Measurements from ENCODE around the gene SEC14L1. TPM values are rescaled to one million over a fixed set of nuclear protein-coding genes. Genes with fewer than 3 reads are reported as not detected.
A peak's percentile ranks its signal among the peaks of the same experiment; 100 is the strongest.
"Not testable (repeated sequence)": the region's sequence is repeated elsewhere in the genome, so short reads cannot be mapped to it uniquely, and the experiment has no call there.

The SEC14L1 gene
- total and polyA plus RNA-seq, 2 experiments from 2014 or later, result 52.9 to 71.4 TPM

DNA sequence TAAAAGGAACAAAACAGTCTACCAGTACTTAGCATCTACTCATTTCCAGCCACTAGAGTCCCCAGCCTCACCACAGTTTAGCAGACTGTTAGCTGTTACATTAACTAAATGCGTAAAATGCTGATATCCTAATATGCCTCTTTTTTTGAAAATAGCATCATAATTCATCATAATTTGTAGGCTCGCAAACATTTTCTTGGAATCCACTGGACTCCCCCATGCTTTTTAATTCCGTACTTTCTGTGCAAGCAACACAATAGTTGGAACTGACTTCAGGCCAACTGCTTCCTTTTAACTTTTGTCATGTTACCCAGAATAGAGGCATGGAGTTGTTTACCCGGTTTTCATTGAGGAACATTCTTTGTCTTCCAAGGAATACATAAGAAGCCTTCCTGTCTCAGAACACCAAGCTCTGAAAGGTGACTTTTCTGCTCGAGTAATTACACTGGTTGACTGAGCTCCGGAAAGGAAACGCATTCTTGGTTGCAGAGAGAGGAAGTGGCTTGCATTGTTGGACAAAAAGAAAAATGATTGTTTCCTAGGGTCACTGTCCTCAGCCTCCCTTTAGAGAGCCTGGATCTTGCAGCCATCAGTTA is 30.9 kb upstream of the SEC14L1 start:
- no peak for TF ChIP-seq EZH2 (IDR thresholded peaks at IDR 0.05; ENCODE audit: borderline replicate concordance)
- TF ChIP-seq EZH2phosphoT487 (IDR thresholded peaks at IDR 0.05; ENCODE audit: low read depth, severe bottlenecking, unreplicated experiment), result no peak
- TF ChIP-seq, protein P1, sequence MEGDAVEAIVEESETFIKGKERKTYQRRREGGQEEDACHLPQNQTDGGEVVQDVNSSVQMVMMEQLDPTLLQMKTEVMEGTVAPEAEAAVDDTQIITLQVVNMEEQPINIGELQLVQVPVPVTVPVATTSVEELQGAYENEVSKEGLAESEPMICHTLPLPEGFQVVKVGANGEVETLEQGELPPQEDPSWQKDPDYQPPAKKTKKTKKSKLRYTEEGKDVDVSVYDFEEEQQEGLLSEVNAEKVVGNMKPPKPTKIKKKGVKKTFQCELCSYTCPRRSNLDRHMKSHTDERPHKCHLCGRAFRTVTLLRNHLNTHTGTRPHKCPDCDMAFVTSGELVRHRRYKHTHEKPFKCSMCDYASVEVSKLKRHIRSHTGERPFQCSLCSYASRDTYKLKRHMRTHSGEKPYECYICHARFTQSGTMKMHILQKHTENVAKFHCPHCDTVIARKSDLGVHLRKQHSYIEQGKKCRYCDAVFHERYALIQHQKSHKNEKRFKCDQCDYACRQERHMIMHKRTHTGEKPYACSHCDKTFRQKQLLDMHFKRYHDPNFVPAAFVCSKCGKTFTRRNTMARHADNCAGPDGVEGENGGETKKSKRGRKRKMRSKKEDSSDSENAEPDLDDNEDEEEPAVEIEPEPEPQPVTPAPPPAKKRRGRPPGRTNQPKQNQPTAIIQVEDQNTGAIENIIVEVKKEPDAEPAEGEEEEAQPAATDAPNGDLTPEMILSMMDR (IDR thresholded peaks at IDR 0.05; ENCODE audit: poor library complexity), result no peak
- H3K9me2 ChIP-seq (replicated peaks; ENCODE audit: insufficient read depth), result no peaks in the 10 kb centered on the region
- H3K27me3 ChIP-seq, result no peaks in the 10 kb centered on the region
- DNase-seq (ENCODE audit: low spot score), result no peak
- peak overlapping the region; percentile 10 for H3K27ac ChIP-seq
- H4K20me1 ChIP-seq (ENCODE audit: insufficient read depth, poor library complexity, severe bottlenecking), result no peaks in the 10 kb centered on the region
- 60% methylated on average over 7 of the region's 7 CpGs for WGBS (ENCODE audit: low lambda C conversion rate, missing lambda C conversion rate)
- H2AFZ ChIP-seq, result no peak overlapping the region
- H3K79me2 ChIP-seq, result no peaks in the 10 kb centered on the region
- H3K36me3 ChIP-seq (replicated peaks; ENCODE audit: insufficient read depth, low read depth), result no peaks in the 10 kb centered on the region
- no peak overlapping the region for H3K4me3 ChIP-seq
- no peaks in the 10 kb centered on the region for H3K9me3 ChIP-seq (ENCODE audit: low read depth)
- peaks cover 10% of the 10 kb centered on the region for H3K4me1 ChIP-seq (ENCODE audit: insufficient read depth)
- H3K4me2 ChIP-seq, result no peak overlapping the region

DNA sequence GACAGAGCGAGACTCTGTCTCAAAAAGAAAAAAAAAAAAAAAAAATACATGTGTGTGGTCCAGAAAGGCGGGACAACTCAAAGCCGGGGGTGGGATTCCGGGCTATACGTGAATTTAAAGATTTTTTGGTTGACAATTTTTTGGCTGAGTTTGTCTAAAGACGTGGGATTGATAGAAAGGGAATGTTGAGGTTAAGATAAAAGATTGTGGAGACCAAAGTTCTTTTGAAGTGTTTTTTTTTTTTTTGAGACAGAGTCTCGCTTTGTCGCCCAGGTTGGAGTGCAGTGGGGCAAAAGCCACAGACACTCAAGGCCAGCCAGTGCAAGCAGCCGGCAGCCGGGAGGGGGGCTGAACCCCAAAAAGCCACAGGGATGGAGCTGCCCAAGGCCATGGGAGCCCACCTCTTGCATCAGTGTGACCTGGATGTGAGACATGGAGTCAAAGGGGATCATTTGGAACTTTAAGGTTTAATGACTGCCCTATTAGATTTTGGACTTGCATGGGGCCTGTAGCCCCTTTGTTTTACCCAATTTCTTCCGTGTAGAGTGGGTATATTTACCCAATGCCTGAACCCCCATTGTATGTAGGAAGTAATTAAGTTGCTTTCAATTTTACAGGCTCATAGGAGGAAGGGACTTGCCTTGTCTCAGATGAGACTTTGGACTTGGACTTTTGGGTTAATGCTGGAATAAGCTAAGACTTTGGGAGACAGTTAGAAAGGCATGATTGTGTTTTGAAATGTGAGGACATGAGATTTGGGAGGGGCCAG is 29.4 kb upstream of the SEC14L1 start:
- H3K9me3 ChIP-seq (ENCODE audit: low read depth); H3K4me3 ChIP-seq; H3K9me2 ChIP-seq (replicated peaks; ENCODE audit: insufficient read depth); H3K4me1 ChIP-seq (ENCODE audit: insufficient read depth); H3K27me3 ChIP-seq; H4K20me1 ChIP-seq (ENCODE audit: insufficient read depth, poor library complexity, severe bottlenecking); H3K79me2 ChIP-seq; H2AFZ ChIP-seq; DNase-seq (ENCODE audit: low spot score); H3K36me3 ChIP-seq (replicated peaks; ENCODE audit: insufficient read depth, low read depth): not testable (repeated sequence)
- H3K27ac ChIP-seq, result peak overlapping the region; percentile 65
- WGBS (ENCODE audit: low lambda C conversion rate, missing lambda C conversion rate), result 77% methylated on average over 11 of the region's 11 CpGs
- H3K4me2 ChIP-seq, result peak overlapping the region; percentile 56

DNA sequence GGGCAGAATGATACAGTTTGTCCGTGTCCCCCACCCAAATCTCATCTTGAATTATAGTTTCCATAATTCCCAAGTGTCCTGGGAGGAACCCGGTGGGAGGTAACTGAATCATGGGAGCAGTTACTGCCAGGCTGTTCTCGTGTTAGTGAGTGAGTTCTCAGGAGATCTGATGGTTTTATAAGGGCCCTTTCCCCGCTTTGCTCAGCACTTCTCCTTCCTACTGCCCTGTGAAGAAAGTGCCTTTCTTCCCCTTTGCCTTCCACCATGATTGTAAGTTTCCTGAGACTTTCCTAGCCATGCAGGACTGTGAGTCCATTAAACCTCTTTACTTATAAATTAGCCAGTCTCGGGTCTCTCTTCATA is 28.9 kb upstream of the SEC14L1 start:
- no peaks in the 10 kb centered on the region for H3K9me2 ChIP-seq (replicated peaks; ENCODE audit: insufficient read depth)
- H4K20me1 ChIP-seq (ENCODE audit: insufficient read depth, poor library complexity, severe bottlenecking), result no peaks in the 10 kb centered on the region
- no peak overlapping the region for H3K4me3 ChIP-seq
- H3K4me1 ChIP-seq (ENCODE audit: insufficient read depth), result peaks cover 10% of the 10 kb centered on the region
- no peak for TF ChIP-seq EZH2phosphoT487 (IDR thresholded peaks at IDR 0.05; ENCODE audit: low read depth, severe bottlenecking, unreplicated experiment)
- no peak for TF ChIP-seq EZH2 (IDR thresholded peaks at IDR 0.05; ENCODE audit: borderline replicate concordance)
- TF ChIP-seq, protein P1 (IDR thresholded peaks at IDR 0.05; ENCODE audit: poor library complexity), result no peak
- H3K27me3 ChIP-seq, result no peaks in the 10 kb centered on the region
- no peak for DNase-seq (ENCODE audit: low spot score)
- H3K27ac ChIP-seq, result peak overlapping the region; percentile 48
- H3K79me2 ChIP-seq, result no peaks in the 10 kb centered on the region
- WGBS (ENCODE audit: low lambda C conversion rate, missing lambda C conversion rate), result 56% methylated on average over 5 of the region's 5 CpGs
- peak overlapping the region; percentile 56 for H3K4me2 ChIP-seq
- H3K9me3 ChIP-seq (ENCODE audit: low read depth), result no peaks in the 10 kb centered on the region
- no peaks in the 10 kb centered on the region for H3K36me3 ChIP-seq (replicated peaks; ENCODE audit: insufficient read depth, low read depth)
- H2AFZ ChIP-seq, result no peak overlapping the region

DNA sequence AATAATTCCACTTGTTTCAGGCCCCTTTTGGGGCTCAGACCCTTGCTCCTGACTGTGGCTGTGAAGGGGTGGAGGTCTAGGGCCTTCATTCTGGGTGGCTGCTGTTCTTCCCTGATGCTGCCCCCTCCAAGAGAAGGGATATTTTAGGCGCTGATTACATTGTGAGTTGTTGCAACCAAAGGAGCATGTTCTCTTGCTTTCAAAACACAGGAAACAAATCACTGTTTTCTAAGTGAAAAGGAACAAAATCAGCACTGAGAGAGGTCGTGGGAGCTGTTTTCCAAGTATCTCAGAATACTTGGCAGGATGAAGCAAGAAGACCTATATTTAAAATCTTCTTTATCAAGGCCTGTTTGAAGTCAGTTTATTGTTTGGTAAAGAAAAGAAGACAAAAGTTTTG is 25.3 kb upstream of the SEC14L1 start:
- H4K20me1 ChIP-seq (ENCODE audit: insufficient read depth, poor library complexity, severe bottlenecking), result no peaks in the 10 kb centered on the region
- no peaks in the 10 kb centered on the region for H3K27me3 ChIP-seq
- no peaks in the 10 kb centered on the region for H3K79me2 ChIP-seq
- H3K4me1 ChIP-seq (ENCODE audit: insufficient read depth), result peaks cover 27% of the 10 kb centered on the region
- H2AFZ ChIP-seq, result no peak overlapping the region
- H3K9me3 ChIP-seq (ENCODE audit: low read depth), result no peaks in the 10 kb centered on the region
- H3K27ac ChIP-seq, result no peak overlapping the region
- 91% methylated on average over 2 of the region's 2 CpGs for WGBS (ENCODE audit: low lambda C conversion rate, missing lambda C conversion rate)
- DNase-seq (ENCODE audit: low spot score), result no peak
- TF ChIP-seq EZH2phosphoT487 (IDR thresholded peaks at IDR 0.05; ENCODE audit: low read depth, severe bottlenecking, unreplicated experiment) (no peak), EZH2 (IDR thresholded peaks at IDR 0.05; ENCODE audit: borderline replicate concordance) (no peak)
- TF ChIP-seq, protein P1 (IDR thresholded peaks at IDR 0.05; ENCODE audit: poor library complexity), result no peak
- H3K4me3 ChIP-seq, result no peak overlapping the region
- H3K36me3 ChIP-seq (replicated peaks; ENCODE audit: insufficient read depth, low read depth), result no peaks in the 10 kb centered on the region
- no peak overlapping the region for H3K4me2 ChIP-seq
- no peaks in the 10 kb centered on the region for H3K9me2 ChIP-seq (replicated peaks; ENCODE audit: insufficient read depth)

Data from hepatocyte (in vitro differentiated cells).